GM21423 (cell line): ENCODE measurements around the gene ACSF3.
A peak's percentile ranks its signal among the peaks of the same experiment; 100 is the strongest.

ENCODE experiments used
- ATAC-seq: cut with Tn5 transposase; IDR thresholded peaks from one replicate; pipeline ENCODE4 v1.9.1; 2021; ENCODE audit warnings: mild to moderate bottlenecking, moderate library complexity; ENCODE audit not compliant: unreplicated experiment

ACSF3 gene

DNA sequence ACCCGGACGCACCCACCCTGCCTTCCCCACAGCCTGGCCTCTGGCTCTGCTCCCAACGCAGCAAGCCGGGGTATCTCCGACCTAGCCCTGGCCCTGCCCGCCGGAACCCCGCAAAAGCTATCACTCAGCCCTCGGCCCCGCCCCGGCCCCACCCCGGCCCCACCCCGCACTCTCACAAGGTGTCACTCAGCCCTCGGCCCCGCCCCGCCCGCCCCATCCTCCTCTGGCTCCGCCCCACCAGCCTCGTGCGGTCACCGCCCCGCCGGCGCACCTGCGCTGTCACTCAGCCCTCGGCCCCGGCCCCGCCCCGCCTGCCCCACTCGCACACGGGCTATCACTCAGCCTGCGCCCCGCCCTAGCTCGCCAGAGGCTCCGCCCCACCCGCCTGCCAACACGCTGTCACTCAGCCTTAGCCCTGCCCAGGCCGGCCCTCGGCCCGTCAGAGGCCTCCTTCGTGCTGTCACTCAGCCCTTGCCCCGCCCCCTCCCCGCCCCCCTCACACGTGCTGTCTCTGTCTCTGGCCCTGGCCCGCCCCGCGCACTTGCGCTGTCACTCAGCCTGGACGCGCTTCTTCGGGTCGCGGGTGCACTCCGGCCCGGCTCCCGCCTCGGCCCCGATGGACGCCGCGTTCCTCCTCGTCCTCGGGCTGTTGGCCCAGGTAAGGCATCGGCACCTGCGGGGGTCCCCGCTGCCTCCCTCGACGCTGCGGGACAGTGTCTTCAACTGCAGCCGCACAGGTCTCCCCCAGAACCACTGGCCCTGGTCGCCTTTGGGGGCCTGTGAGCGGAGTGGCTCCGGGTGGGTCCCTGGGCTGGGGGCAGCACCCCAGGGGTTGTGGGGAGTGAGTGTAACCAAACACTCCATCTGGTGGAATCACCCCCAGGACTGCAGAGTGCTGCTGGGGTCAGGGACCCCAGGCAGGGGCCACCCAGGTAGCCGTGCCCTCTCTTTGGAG lies 77.8 kb downstream of the ACSF3 start, which contains the start of gene CDH15:
TSS of gene CDH15 (plus strand) at position 533 of the 955 bp plus-strand sequence. CDS start at position 617, 84 bp downstream.
- ATAC-seq = peak; percentile 86

DNA sequence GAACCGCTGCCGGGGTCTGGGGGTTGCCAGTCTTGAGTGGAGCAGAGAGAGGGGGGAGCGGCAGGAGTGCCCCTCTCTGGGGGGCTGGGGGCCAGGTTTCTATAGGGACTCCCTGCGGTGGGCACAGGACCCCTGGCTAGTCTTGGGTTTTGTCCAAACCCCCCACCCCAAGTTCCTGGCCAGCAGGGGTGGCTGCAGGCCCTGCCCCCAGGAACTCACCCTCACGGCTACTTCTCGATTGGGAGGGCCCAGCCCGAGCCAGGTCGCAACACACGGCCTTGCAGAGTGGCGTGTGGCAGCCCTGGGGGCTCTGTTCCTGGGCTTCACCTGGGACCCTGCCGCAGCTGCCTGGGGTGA lies 78.5 kb downstream of the ACSF3 start:
- ATAC-seq = no peak

DNA sequence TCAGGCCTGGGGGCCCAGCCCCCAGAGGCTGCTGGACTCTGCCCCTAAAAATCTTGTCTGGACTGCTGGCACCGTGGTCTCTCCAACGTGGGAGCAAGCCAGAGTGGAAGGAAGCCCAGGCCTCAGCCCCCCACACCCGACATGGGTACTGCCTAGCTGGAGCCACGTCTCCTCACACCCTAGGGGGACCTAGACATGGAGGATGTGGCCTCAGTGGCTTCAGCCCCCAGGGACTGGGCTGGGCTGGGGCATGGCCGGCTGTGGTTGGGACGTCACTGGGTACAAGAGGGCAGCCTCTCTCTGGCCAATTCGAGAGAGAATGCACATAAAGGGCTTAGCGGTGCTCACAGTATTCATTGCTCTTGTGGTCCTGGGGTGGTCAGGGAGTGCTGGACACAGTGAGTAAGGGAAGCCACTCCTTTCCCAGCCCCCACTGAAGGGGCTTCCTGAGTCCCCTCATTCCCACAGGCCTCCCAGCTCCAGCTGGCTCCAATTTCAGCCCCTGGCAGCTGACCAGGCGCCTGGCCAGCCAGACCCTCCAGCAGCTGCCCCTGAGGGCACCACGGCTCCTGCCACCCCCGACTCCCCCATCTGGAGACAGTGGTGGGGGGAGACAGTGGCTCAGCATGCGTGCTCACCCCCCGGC lies 79.0 kb downstream of the ACSF3 start:
- ATAC-seq = no peak

DNA sequence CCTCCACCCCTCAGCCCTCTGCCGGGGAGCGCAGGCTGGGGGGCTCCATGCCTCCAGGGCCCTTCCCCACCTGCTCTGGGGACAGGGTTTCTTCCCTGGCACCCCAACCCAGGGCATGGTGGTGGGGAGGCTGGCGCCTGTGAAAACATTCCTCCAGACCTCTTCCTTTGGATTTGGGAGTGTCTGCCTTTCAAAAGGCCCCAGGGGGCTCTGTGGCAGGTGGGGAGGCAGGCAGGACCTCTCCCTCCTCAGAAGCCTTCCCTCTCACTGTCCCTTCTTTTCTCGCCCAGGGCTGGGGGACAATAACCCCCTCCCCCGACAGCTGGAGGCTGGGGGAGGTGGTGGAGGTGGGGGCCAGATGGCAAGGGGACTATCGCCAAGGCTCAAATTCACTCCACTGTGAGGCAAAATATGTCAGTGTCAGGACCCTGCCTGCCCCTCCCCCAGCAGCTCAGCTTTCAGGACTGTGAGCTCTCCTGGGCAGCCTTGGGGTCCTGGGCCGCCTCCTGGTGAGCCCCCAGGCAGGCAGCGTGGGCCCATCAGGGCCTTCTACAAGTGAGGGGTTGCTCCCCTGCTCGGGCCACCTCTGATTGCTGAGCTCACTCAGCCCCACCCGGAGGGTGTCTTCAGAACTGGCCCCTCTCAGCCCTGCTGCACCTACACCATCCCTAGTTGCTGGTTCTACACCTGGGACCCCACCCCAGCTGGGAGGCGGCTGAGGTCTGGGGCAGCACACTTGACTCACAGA lies 79.7 kb downstream of the ACSF3 start:
- no peak for ATAC-seq

GRCh38 chr16:89174055-89174827 lies 80.6 kb downstream of the ACSF3 start:
- ATAC-seq = no peak

GRCh38 chr16:89174877-89175276 lies 81.2 kb downstream of the ACSF3 start:
- no peak for ATAC-seq

DNA sequence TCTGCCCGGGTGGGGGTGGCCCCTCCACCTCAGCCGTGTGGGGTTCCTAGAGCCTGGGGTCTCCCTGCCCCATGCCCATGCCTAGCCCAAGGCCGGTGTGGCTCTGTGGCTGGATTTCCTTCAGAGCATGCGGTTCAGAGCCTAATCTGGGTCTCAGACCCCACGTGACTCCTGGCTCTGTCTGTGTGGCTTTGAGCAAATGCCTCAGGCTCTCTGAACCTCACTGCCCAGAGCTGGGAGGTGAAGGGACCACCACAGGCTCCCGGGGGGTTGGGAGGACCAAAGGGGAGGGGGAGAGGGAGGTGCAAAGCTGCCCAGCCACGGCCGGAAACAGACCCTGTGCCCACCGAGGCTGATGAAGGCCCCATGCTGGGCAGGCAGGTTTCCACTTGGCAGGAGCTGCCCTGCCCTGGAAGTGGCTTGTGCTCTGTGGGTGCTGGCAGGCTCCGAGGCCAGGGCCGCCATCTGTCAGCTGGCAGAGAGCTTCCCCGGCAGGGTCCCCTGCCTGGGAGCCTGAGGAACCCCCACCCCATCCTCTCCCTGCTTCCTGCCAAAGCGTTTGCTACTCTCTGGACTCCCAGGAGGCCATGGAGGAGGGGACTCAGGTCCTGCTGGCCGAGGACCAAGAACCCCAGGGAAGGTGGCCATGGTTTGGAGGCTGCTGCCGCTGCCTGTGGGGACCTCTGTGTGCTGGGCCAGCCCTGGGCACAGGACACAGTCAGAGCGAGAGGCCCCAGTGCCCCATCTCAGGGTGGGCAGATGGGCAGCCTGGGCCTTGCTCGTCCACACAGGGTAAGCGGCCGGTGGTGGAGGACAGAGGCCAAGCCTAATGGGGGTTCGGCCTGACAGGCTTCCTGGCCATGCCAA lies 81.9 kb downstream of the ACSF3 start:
- ATAC-seq = no peak

DNA sequence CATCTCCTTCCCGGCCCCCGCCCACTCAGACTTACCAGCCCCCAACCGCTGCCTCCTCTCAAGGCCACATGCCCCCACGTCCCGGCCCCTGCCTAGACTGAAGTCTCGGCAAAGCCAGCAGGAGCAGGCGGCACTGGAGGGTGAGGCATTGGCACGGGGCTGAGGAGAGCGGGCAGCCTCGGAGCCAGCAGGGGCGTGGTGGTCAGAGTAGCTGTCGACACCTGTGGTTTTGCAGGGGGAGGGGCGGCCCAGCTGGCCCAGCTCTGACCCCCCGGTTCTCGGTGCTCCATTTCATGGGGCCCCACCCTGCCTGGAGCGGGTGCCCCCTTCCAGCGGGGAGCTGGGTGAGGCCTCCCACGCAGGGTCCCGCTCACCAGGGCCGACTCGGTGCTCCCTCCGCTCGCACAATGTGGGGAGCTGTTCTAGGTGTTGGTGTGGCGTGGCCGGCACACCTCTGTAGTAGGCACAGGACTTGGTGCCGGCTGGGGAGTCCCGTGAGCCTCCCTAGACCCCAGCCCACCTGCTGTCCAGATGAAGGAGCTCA lies 82.6 kb downstream of the ACSF3 start:
- ATAC-seq = no peak

GRCh38 chr16:89176717-89177116 lies 83.1 kb downstream of the ACSF3 start:
- no peak for ATAC-seq

DNA sequence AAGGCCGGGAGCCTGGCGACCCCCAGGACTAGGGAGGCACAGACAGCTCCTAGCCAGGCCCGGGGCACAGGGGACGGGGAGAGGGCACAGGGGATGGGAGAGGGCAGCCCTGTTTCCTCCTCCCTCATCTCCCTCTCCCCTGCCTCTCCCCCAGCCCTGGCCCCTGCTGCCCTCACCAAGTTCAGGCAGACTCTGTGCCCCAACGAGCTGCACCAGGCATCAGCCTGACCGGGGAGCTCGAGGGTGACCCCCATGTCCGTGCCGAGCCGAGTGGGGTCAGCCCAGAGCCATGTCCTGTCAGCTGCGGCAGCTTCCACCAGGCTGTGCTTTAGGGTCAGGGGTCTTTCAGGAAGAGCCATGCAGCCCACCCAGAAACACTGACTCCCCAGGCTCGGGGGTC lies 83.8 kb downstream of the ACSF3 start:
- ATAC-seq = no peak

- ATAC-seq = no peak
Measured at GRCh38 chr16:89178453-89179147, 84.9 kb downstream of the ACSF3 start.

GRCh38 chr16:89179148-89179484 lies 85.5 kb downstream of the ACSF3 start:
- no peak for ATAC-seq

DNA sequence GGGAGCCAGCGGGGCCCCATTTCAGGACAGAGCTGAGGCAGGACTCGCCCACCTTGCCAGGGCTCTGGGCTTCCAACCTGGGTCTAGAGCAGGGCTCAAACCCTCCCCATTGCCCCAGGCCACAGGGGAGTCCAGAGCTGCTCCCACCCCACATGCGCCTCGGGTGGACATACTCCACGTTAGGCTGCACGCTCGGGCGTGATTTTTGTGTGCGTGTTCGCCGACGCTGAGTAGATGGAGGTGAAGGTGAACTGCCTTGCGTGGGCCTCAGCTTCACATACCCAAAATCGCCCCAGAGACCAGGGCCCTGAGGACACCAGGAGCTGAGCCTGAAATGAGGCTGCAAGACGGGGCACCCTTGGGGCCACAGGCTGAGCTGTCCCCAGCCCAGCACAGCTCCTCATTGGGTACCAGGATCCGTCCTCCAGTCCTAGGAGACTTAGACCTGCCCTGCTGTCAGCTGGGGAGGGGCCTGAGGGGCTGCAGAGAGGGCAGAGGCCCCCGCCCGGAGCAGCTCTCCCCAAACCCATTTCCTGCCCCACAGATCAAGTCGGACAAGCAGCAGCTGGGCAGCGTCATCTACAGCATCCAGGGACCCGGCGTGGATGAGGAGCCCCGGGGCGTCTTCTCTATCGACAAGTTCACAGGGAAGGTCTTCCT lies 86.1 kb downstream of the ACSF3 start:
- no peak for ATAC-seq

GRCh38 chr16:89183463-89183862 lies 89.8 kb downstream of the ACSF3 start:
- no peak for ATAC-seq

DNA sequence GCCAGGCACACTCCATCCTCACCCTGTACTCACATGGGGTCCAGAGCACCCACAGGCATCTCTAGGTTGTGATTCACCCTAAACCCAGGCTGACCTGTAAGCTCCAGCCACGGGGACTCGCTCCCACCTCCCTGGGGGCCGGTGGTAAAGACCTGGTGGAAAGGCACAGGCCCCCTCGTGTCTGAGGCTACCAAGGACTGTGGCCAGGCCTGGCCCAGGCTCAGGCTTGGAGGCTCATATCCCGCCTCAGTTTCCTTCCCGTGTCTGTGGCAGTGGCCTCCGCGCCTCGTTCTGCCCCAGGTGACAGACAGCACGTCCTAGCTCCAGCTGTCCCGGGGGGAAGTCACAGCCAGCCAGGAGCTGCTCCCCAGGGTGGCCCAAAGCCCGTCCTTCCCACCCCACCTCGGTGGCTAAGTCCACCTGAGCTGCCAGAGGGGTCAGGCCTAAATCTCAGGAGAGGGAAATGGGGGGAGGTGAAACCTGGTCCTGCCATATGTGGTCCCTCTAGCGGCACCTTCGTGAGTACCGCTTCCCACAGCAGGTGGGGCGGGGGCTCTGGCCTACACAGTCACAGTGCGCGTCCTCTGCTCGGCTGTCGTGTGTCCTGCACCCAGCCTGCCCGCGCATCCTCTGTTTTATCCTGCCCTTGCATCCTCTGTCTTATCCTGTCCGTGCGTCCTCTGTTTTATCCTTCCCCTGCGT lies 90.5 kb downstream of the ACSF3 start:
- no peak for ATAC-seq

GRCh38 chr16:89184677-89184932 lies 91.0 kb downstream of the ACSF3 start:
- no peak for ATAC-seq

DNA sequence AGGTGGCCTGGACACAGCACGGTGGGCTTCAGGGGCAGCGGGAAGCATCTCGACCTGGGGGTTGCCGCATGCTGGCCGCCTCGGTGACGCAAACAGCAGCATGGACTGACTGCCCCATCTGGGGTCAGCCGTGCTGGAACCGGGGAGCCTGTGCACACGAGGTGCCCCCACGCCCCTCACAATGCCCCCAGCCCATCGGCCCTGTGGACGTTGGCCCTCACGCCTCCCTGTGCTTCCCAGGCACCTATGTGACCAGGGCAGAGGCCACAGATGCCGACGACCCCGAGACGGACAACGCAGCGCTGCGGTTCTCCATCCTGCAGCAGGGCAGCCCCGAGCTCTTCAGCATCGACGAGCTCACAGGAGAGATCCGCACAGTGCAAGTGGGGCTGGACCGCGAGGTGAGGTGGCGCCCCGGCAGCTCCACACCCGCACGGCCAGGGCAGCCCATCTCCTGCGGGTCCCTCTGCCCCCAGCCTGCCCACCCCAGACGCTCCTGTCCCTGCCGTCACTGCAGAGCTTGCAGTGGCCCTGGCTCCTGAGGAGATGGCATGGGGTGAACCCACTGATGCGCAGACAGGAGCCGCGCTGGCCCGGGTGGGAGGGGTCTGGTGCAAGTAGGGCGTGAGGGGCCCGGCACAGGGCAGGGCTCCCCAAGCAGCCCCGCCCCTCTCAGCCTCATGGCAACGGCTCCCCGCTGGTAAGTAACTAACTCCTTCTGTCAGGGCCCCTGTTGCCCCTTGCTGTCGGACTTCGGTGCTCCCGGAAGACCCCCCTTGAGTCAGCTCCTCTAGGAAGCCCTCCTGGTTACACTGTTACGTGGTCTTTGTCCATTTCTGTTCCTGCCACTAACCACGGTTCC lies 91.5 kb downstream of the ACSF3 start:
- no peak for ATAC-seq
